NCI-H2171 treated with DMSO at 0.1 percent for 48 hours (cell line): ENCODE measurements around the gene CDKL5.
A peak's percentile ranks its signal among the peaks of the same experiment; 100 is the strongest.

Experiments used
- DNase-seq: peaks from one replicate; lab custom pipeline; 2025; lab: John Stamatoyannopoulos, UW

Gene CDKL5

DNA sequence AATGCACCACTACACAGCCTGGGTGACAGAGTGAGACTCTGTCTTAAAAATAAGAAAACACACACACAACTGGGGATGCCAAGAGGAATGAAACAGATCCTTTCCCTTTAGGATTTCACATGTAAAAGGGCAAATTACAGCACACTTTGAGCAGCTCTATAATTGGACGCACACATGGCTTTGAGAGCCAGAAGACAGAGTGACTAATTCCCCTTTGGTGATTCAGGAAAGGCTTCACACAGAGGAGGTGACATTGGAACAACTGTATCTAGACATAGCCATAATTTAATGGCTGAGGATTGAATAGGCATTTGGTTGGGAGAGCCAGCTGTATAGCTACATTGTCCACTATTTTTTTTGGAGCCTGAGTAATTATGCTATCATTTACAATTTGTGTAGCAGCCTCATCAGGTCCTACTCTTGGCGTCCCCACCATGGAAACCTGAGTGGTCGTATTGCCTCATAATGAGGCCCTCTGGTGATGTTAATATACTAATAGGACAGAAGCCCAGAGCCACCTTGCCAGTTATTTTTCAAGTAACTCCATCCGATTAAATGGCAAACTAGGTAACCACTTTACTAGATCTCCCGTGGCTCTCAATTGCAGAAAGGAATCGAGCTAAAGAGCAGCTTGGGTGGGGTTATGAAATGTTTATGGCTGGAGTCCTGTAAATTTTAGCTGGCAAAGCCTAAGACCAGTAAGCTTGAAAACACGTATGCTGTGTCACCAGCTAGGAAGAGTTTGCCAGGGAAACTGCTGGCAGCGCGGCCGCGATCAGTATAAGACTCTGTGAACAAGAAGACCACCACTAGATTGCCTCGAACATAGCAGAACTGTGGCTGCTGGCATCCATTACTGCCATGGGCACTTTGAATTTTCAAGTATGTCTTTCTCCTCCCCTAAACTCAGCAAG lies 273.6 kb downstream of the CDKL5 start:
- peak; percentile 18 for DNase-seq

DNA sequence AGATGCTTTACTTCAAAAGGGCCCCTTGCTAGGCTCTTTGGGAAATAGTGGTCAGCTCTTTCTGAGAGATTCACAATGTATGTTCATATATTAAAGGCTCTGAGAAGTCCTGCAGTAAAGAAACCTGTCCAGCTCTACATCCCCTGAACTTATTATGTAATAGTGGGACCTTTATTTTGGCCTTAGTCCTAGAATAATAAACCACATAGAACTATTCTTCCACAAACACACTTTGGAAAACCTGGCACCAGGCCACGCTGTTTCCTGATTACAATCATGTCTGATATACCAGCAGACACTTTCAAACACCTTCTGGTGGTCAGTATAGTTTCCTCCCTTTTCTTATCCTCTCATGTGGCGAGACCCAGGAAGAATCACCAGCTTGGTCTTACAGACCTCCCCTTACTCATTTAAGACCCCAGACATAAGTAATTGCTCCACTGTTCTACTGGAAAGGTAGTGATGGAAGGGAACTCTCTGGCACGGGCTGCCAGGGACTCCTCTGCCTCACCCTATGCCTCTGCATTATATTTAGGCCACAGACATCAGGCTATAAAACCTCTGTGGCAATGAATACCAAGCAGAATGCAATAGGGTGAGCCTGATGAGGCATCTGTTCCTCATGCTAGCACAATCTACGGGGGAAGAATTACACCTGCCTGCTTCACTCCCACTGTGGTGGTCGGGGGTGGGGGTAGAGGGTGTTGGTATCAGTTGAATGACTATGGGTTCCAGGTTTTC lies 276.4 kb downstream of the CDKL5 start:
- no peak for DNase-seq

DNA sequence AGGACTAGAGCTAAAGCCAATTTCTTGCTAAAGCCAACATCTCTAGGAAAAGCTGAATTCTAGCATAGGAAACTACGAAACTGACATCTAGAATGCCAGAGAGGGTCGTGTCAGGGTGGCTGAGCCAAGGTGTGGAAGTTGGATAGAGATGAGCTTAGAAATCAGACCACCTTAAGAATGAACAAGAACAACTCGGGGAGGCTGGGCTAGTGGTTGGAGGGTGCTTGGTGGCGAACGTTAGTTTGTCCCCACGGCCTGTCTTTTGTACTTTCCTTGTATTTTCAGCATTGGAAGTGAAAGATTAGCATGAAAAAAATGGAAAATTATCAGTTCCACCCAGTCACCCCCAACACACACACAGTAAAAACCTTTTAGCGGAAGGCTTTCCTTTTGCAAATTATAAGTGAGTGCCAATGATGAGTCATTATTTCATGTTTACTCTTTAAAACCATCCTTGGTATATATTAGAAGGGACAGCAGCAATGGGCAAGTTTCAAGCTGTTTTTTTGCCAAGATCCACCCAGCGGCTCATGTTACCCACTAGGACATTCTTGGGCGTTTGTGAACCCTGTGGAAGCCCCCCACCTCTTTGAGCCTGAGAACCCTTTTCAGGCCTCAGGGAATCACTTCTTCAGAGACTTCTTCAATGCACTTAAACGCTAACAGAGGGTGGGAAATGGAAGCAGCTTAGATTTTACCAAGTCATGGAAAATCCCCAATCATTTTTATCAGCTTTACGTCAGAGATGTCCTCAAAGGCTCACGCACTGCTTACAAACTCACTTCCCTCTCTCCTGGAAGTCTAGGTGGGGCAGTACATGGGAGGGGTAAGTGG lies 277.2 kb downstream of the CDKL5 start:
- no peak for DNase-seq
